Loucy (cell line): ENCODE data around the gene IQGAP1.

Source experiments
- H2AFZ ChIP-seq: fragments of 200-600 bp; sonication (generic); 2 replicates; pipeline ENCODE4 v1.6.0; 2016; ENCODE audit warnings: antibody characterized with exemption, mild to moderate bottlenecking, low read length, moderate library complexity
- H3F3A ChIP-seq: fragments of 200-600 bp; 2 replicates; pipeline ENCODE4 v1.6.0; 2016; ENCODE audit warnings: antibody characterized with exemption, low read depth, mild to moderate bottlenecking
- H3K27me3 ChIP-seq: fragments of 200-600 bp; sonication (generic); 2 replicates; pipeline ENCODE4 v1.6.1; 2014; ENCODE audit warnings: low read length, mild to moderate bottlenecking; ENCODE audit not compliant: insufficient read depth, poor library complexity, severe bottlenecking
- H3K36me3 ChIP-seq: fragments of 200-600 bp; sonication (generic); 2 replicates; pipeline ENCODE4 v1.6.1; 2016; ENCODE audit warnings: low read length; ENCODE audit not compliant: insufficient read depth
- H3K4me1 ChIP-seq: fragments of 200-600 bp; sonication (generic); 2 replicates; pipeline ENCODE4 v1.5.1; 2014; ENCODE audit warnings: low read length, mild to moderate bottlenecking; ENCODE audit not compliant: insufficient read depth, poor library complexity, severe bottlenecking
- H3K4me2 ChIP-seq: fragments of 200-600 bp; sonication (generic); 2 replicates; pipeline ENCODE4 v1.6.0; 2014; ENCODE audit warnings: antibody characterized with exemption, low read length, low read depth, mild to moderate bottlenecking; ENCODE audit not compliant: poor library complexity, severe bottlenecking
- H3K4me3 ChIP-seq: fragments of 200-600 bp; sonication (generic); 2 replicates; pipeline ENCODE4 v1.5.1; 2014; ENCODE audit warnings: low read length, mild to moderate bottlenecking, mixed read lengths; ENCODE audit not compliant: poor library complexity, severe bottlenecking
- H3K79me2 ChIP-seq: fragments of 200-600 bp; sonication (generic); 2 replicates; pipeline ENCODE4 v1.6.1; 2014; ENCODE audit warnings: low read length; ENCODE audit not compliant: insufficient read depth
- H3K9ac ChIP-seq: fragments of 200-600 bp; sonication (generic); 2 replicates; pipeline ENCODE4 v1.6.0; 2014; ENCODE audit warnings: mild to moderate bottlenecking, low read depth, low read length, moderate library complexity; ENCODE audit not compliant: poor library complexity, severe bottlenecking
- H3K9me2 ChIP-seq: fragments of 200-600 bp; sonication (generic); replicated peaks from 2 replicates; pipeline ENCODE4 v1.6.1; 2016; ENCODE audit warnings: low read depth, low read length, mixed read lengths
- H3K9me3 ChIP-seq: fragments of 200-600 bp; sonication (generic); 2 replicates; pipeline ENCODE4 v1.6.1; 2014; ENCODE audit warnings: mild to moderate bottlenecking, antibody characterized with exemption, low read length, low read depth; ENCODE audit not compliant: insufficient read depth
- H4K20me1 ChIP-seq: fragments of 200-600 bp; sonication (generic); 2 replicates; pipeline ENCODE4 v1.6.0; 2014; ENCODE audit warnings: antibody characterized with exemption, low read length, mild to moderate bottlenecking; ENCODE audit not compliant: insufficient read depth, poor library complexity, severe bottlenecking
- CTCF ChIP-seq: fragments of 200-600 bp; sonication (generic); conservative IDR thresholded peaks from 2 replicates; pipeline ENCODE4 v1.5.1; 2014; ENCODE audit warnings: mild to moderate bottlenecking, antibody characterized with exemption, low read length
- EZH2phosphoT487 ChIP-seq: fragments of 200-600 bp; IDR thresholded peaks from 2 replicates; pipeline ENCODE4 v1.6.1; 2018; ENCODE audit warnings: antibody characterized with exemption, mild to moderate bottlenecking, moderate library complexity, borderline replicate concordance

The IQGAP1 gene

GRCh38 chr15:90441027-90441426 is 53.0 kb downstream of the IQGAP1 start:
- no peaks in the 10 kb centered on the region for H3K79me2 ChIP-seq
- no peaks in the 10 kb centered on the region for H3K9me3 ChIP-seq
- no peak overlapping the region for H3K4me3 ChIP-seq
- H3F3A ChIP-seq, result no peaks in the 10 kb centered on the region
- H4K20me1 ChIP-seq, result no peaks in the 10 kb centered on the region
- H3K9me2 ChIP-seq, result no peaks in the 10 kb centered on the region
- H3K4me1 ChIP-seq, result no peaks in the 10 kb centered on the region
- H2AFZ ChIP-seq, result no peak overlapping the region
- no peak overlapping the region for H3K4me2 ChIP-seq
- TF ChIP-seq CTCF (no peak), EZH2phosphoT487 (no peak)
- no peak overlapping the region for H3K9ac ChIP-seq
- peaks cover 61% of the 10 kb centered on the region for H3K36me3 ChIP-seq
- no peaks in the 10 kb centered on the region for H3K27me3 ChIP-seq

GRCh38 chr15:90442423-90442822 is 54.4 kb downstream of the IQGAP1 start:
- TF ChIP-seq EZH2phosphoT487 (no peak), CTCF (no peak)
- no peaks in the 10 kb centered on the region for H3F3A ChIP-seq
- H3K9ac ChIP-seq, result no peak overlapping the region
- no peak overlapping the region for H3K4me3 ChIP-seq
- H2AFZ ChIP-seq, result no peak overlapping the region
- no peaks in the 10 kb centered on the region for H3K27me3 ChIP-seq
- no peaks in the 10 kb centered on the region for H3K9me2 ChIP-seq
- H3K36me3 ChIP-seq, result peaks cover 65% of the 10 kb centered on the region
- H3K79me2 ChIP-seq, result no peaks in the 10 kb centered on the region
- no peaks in the 10 kb centered on the region for H3K4me1 ChIP-seq
- H3K9me3 ChIP-seq, result no peaks in the 10 kb centered on the region
- H3K4me2 ChIP-seq, result no peak overlapping the region
- H4K20me1 ChIP-seq, result no peaks in the 10 kb centered on the region

GRCh38 chr15:90449206-90449735 is 61.2 kb downstream of the IQGAP1 start:
- Histone ChIP-seq H3K79me2 (no peaks in the 10 kb centered on the region), H3K9me3 (no peaks in the 10 kb centered on the region), H3K27me3 (no peaks in the 10 kb centered on the region), H3K9ac (no peak overlapping the region), H3K4me1 (peaks cover 3% of the 10 kb centered on the region), H3K4me2 (no peak overlapping the region), H3K36me3 (peaks cover 68% of the 10 kb centered on the region), H4K20me1 (no peaks in the 10 kb centered on the region), H3K4me3 (no peak overlapping the region), H3F3A (no peaks in the 10 kb centered on the region), H2AFZ (no peak overlapping the region), H3K9me2 (no peaks in the 10 kb centered on the region)
- TF ChIP-seq CTCF (no peak), EZH2phosphoT487 (no peak)
